Measurements from ENCODE around the gene SIKE1.

DNA sequence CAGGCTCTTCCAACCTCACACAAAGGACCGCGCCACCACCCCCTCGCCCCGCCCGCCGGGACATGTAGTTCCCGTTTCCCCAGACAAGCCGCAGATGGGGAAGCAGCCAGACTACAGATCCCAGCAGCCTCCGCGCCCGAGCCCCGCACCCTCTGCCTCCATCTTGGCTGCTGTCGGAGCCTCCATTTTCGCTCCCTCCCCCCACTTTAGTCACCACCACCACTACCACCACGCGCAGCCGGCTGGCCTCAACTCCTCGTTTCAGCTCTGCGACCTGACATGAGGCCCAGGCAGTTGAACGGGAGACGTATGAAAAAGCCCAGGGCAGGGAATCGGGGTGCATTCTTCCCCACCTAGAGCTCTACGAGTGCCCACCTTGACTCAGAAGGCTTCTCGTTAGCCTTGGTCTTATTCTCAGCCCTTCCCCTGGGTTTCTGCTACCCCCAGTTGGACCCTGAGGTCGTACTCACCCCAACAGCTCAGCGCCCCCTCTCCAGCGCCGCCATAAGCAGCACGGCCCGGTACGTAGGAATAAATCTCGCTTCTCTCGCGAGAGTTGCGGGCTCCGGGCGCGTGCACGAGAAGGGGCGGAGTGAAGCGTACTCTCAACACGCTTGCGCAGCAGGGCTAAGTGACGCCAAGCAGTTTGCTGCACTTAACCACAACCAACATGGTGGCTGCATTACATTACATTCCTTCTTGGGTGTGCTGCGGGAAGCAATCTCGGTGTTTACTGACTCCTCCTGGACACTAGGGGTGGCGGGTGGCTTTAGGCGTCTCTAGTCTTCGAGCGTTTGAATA, 22.8 kb downstream of the SIKE1 start, which contains the start of gene CSDE1:
- TF ChIP-seq, protein P1, sequence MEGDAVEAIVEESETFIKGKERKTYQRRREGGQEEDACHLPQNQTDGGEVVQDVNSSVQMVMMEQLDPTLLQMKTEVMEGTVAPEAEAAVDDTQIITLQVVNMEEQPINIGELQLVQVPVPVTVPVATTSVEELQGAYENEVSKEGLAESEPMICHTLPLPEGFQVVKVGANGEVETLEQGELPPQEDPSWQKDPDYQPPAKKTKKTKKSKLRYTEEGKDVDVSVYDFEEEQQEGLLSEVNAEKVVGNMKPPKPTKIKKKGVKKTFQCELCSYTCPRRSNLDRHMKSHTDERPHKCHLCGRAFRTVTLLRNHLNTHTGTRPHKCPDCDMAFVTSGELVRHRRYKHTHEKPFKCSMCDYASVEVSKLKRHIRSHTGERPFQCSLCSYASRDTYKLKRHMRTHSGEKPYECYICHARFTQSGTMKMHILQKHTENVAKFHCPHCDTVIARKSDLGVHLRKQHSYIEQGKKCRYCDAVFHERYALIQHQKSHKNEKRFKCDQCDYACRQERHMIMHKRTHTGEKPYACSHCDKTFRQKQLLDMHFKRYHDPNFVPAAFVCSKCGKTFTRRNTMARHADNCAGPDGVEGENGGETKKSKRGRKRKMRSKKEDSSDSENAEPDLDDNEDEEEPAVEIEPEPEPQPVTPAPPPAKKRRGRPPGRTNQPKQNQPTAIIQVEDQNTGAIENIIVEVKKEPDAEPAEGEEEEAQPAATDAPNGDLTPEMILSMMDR (conservative IDR thresholded peaks at IDR 0.05; ENCODE audit: low read depth, low read length): peak; percentile 64
- no peak for TF ChIP-seq EZH2phosphoT487 (IDR thresholded peaks at IDR 0.05; ENCODE audit: borderline replicate concordance, low read length)

All from PC-3 (cell line).